Ovary (tissue), 3 donors: ENCODE measurements around the gene NR2F2.

Experiments used
- CTCF ChIP-seq, 3 donors: fragments of 450-650 bp in 2 of 3; fragments of 200-600 bp in 1 of 3; IDR thresholded peaks; one replicate each; pipeline versions ENCODE4 v1.5.1 to v1.8.0; 2016 to 2022; ENCODE audit warnings: antibody characterized with exemption in 3 of 3, mild to moderate bottlenecking in 1 of 3
- EP300 ChIP-seq: sonication (generic); formaldehyde crosslinking; IDR thresholded peaks from one replicate; pipeline ENCODE4 v1.6.1; 2017; ENCODE audit warnings: antibody characterized with exemption
- donor health status: DM: no; HTN: no; CAD: no.

- TF ChIP-seq CTCF (IDR thresholded peaks at IDR 0.05), result no peak
- TF ChIP-seq EP300, result no peak
Measured at GRCh38 chr15:96296264-96296663, 34.2 kb upstream of the NR2F2 start.
